Astrocyte (in vitro differentiated cells and primary cell): ENCODE results near the gene INPP5J. TPM values are rescaled to one million over a fixed set of nuclear protein-coding genes. Genes with fewer than 3 reads are reported as not detected.

Source experiments
- DNase-seq: peaks from one replicate; pipeline ENCODE4 v3.0.0-alpha.2; 2010; ENCODE audit warnings: low read depth
- FAIRE-seq: peaks from 2 replicates; lab custom pipeline; 2011; peaks lifted over from hg19 to GRCh38; lab: Jason Lieb, UNC
- H2AFZ ChIP-seq: 2 replicates; pipeline ENCODE4 v1.6.0; 2012; ENCODE audit warnings: low read depth, low read length, inconsistent platforms
- H3K27ac ChIP-seq: 2 replicates; pipeline ENCODE4 v1.5.1; 2011; ENCODE audit warnings: low read depth, low read length, inconsistent platforms
- H3K27me3 ChIP-seq: 2 replicates; pipeline ENCODE4 v1.6.0; 2011; ENCODE audit warnings: low read length, inconsistent platforms; ENCODE audit not compliant: insufficient read depth
- H3K36me3 ChIP-seq: 2 replicates; pipeline ENCODE4 v1.5.1; 2011; ENCODE audit warnings: low read length, inconsistent platforms; ENCODE audit not compliant: insufficient read depth
- H3K4me1 ChIP-seq: 2 replicates; pipeline ENCODE4 v1.5.1; 2011; ENCODE audit warnings: low read length, inconsistent platforms; ENCODE audit not compliant: insufficient read depth
- H3K4me2 ChIP-seq: 2 replicates; pipeline ENCODE4 v1.6.0; 2012; ENCODE audit warnings: low read length, inconsistent platforms
- H3K4me3 ChIP-seq: 2 replicates; pipeline ENCODE4 v1.5.1; 2011; ENCODE audit warnings: low read depth, mild to moderate bottlenecking, low read length, inconsistent platforms; ENCODE audit not compliant: insufficient read depth
- H3K79me2 ChIP-seq: 2 replicates; pipeline ENCODE4 v1.6.0; 2012; ENCODE audit warnings: mild to moderate bottlenecking, low read length, inconsistent platforms; ENCODE audit not compliant: insufficient read depth
- H3K9ac ChIP-seq: 2 replicates; pipeline ENCODE4 v1.6.0; 2012; ENCODE audit warnings: mild to moderate bottlenecking, low read length, inconsistent platforms
- H3K9me3 ChIP-seq: 2 replicates; pipeline ENCODE4 v1.5.1; 2012; ENCODE audit warnings: low read depth, mild to moderate bottlenecking, low read length, inconsistent platforms; ENCODE audit not compliant: insufficient read depth
- H4K20me1 ChIP-seq: 2 replicates; pipeline ENCODE4 v1.6.0; 2012; ENCODE audit warnings: low read length, inconsistent platforms; ENCODE audit not compliant: insufficient read depth
- H3K27ac Mint-ChIP-seq: one replicate; pipeline ENCODE4 v1.8.0; 2021; ENCODE audit warnings: mild to moderate bottlenecking, mixed read lengths; ENCODE audit not compliant: unreplicated experiment
- H3K27me3 Mint-ChIP-seq: one replicate; pipeline ENCODE4 v1.8.0; 2021; ENCODE audit warnings: low read depth, mixed read lengths; ENCODE audit not compliant: unreplicated experiment
- H3K36me3 Mint-ChIP-seq: one replicate; pipeline ENCODE4 v1.8.0; 2021; ENCODE audit warnings: low read depth, mixed read lengths; ENCODE audit not compliant: unreplicated experiment
- H3K4me1 Mint-ChIP-seq: one replicate; pipeline ENCODE4 v1.8.0; 2021; ENCODE audit warnings: low read depth, mixed read lengths; ENCODE audit not compliant: unreplicated experiment
- H3K4me3 Mint-ChIP-seq: one replicate; pipeline ENCODE4 v1.8.0; 2021; ENCODE audit warnings: mild to moderate bottlenecking, moderate library complexity, mixed read lengths; ENCODE audit not compliant: unreplicated experiment
- H3K9me3 Mint-ChIP-seq: one replicate; pipeline ENCODE4 v1.8.0; 2021; ENCODE audit warnings: mild to moderate bottlenecking, mixed read lengths; ENCODE audit not compliant: unreplicated experiment
- EZH2 ChIP-seq: IDR thresholded peaks from 2 replicates; pipeline ENCODE4 v1.6.1; 2012; ENCODE audit warnings: mild to moderate bottlenecking, low read length, inconsistent platforms; ENCODE audit not compliant: insufficient read depth
- total RNA-seq: library from RNA; stranded (reverse); gene quantifications from 2 replicates; pipeline ENCODE4 v1.2.1, GENCODE V29; 2021
- TF ChIP-seq, protein P1 (sequence below): IDR thresholded peaks from 2 replicates; pipeline ENCODE4 v1.5.1; 2011; ENCODE audit warnings: low read depth, mild to moderate bottlenecking, inconsistent platforms, low read length, moderate library complexity; ENCODE audit not compliant: insufficient read depth

INPP5J gene
- total RNA-seq, 1 donor from 2014 or later = 3.0 TPM

DNA sequence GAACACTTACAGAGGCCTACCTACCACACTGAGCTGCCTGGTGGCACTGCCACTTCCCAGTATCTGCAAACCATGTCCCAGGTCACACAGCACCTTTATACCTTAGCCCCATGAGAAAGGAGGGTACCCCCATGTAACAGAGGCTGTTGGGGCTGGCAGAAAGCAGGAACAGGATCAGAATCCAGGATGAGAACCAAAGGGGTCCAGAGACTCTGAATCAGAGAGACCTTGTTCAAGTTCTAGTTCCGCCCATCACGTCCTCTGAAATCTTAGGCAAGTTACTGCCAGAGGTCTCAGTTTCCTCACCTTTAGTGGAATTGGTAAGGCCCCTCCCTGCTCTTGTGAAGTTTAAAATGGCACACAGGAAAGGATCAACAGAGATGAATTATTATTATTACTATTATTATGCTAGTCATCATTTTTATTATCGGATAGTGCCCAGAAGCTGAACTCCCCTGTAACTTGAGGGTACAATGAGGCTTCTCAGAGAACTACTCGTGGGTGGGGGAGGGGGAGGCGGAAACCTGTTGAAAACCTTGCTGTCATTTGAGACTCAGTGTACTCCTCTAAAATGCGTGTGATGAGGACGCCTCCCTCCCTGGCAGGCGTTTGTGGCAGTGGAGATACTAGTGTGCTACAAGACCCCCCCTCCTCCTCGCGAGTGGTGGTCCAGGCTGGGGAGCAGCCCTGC lies 24.7 kb upstream of the INPP5J start:
- Histone ChIP-seq H3K4me3 (no peak overlapping the region), H2AFZ (no peak overlapping the region), H3K27ac (no peak overlapping the region), H3K27me3 (no peaks in the 10 kb centered on the region), H3K4me1 (peaks cover 9% of the 10 kb centered on the region), H4K20me1 (peaks cover 63% of the 10 kb centered on the region), H3K36me3 (peaks cover 41% of the 10 kb centered on the region), H3K9me3 (no peaks in the 10 kb centered on the region), H3K9ac (no peak overlapping the region), H3K79me2 (no peaks in the 10 kb centered on the region), H3K4me2 (no peak overlapping the region)
- Mint-ChIP-seq H3K27ac (no peak overlapping the region), H3K4me1 (peaks cover 16% of the 10 kb centered on the region), H3K9me3 (no peaks in the 10 kb centered on the region), H3K4me3 (no peak overlapping the region), H3K36me3 (peaks cover 28% of the 10 kb centered on the region), H3K27me3 (no peaks in the 10 kb centered on the region)
- FAIRE-seq (no peak), DNase-seq (no peak)
- TF ChIP-seq EZH2 = no peak
- TF ChIP-seq, protein P1, sequence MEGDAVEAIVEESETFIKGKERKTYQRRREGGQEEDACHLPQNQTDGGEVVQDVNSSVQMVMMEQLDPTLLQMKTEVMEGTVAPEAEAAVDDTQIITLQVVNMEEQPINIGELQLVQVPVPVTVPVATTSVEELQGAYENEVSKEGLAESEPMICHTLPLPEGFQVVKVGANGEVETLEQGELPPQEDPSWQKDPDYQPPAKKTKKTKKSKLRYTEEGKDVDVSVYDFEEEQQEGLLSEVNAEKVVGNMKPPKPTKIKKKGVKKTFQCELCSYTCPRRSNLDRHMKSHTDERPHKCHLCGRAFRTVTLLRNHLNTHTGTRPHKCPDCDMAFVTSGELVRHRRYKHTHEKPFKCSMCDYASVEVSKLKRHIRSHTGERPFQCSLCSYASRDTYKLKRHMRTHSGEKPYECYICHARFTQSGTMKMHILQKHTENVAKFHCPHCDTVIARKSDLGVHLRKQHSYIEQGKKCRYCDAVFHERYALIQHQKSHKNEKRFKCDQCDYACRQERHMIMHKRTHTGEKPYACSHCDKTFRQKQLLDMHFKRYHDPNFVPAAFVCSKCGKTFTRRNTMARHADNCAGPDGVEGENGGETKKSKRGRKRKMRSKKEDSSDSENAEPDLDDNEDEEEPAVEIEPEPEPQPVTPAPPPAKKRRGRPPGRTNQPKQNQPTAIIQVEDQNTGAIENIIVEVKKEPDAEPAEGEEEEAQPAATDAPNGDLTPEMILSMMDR = no peak

DNA sequence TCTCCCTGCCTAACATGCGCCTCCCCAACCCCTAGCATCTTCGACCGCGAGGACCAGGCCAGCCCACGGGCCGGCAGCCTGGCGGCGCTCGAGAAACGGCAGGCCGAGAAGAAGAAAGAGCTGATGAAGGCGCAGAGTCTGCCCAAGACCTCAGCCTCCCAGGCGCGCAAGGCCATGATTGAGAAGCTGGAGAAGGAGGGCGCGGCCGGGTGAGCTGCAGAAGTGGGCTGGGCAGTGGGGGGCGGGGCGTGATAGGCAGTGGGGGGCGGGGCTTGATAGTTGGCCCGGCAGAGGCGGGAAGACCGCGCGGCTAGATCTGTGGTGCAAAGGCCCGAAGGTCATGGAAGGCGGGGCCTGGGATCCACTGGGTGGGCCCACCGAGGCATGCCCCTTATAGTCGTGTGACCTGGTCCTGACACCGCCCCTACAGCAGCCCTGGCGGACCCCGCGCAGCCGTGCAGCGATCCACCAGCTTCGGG lies 24.1 kb upstream of the INPP5J start:
- no peaks in the 10 kb centered on the region for H3K9me3 ChIP-seq
- no peak for FAIRE-seq
- H3K4me1 ChIP-seq = peaks cover 9% of the 10 kb centered on the region
- no peak overlapping the region for H2AFZ ChIP-seq
- H3K4me1 Mint-ChIP-seq = peaks cover 19% of the 10 kb centered on the region
- H3K36me3 Mint-ChIP-seq = peaks cover 28% of the 10 kb centered on the region
- no peak for DNase-seq
- H3K27ac Mint-ChIP-seq = no peak overlapping the region
- H4K20me1 ChIP-seq = peaks cover 69% of the 10 kb centered on the region
- H3K79me2 ChIP-seq = peaks cover 3% of the 10 kb centered on the region
- H3K4me3 ChIP-seq = no peak overlapping the region
- no peak overlapping the region for H3K9ac ChIP-seq
- no peak overlapping the region for H3K4me2 ChIP-seq
- no peaks in the 10 kb centered on the region for H3K27me3 Mint-ChIP-seq
- H3K27ac ChIP-seq = no peak overlapping the region
- TF ChIP-seq, protein P1 = no peak
- TF ChIP-seq EZH2 = no peak
- no peaks in the 10 kb centered on the region for H3K27me3 ChIP-seq
- no peak overlapping the region for H3K4me3 Mint-ChIP-seq
- no peaks in the 10 kb centered on the region for H3K9me3 Mint-ChIP-seq
- H3K36me3 ChIP-seq = peaks cover 45% of the 10 kb centered on the region

DNA sequence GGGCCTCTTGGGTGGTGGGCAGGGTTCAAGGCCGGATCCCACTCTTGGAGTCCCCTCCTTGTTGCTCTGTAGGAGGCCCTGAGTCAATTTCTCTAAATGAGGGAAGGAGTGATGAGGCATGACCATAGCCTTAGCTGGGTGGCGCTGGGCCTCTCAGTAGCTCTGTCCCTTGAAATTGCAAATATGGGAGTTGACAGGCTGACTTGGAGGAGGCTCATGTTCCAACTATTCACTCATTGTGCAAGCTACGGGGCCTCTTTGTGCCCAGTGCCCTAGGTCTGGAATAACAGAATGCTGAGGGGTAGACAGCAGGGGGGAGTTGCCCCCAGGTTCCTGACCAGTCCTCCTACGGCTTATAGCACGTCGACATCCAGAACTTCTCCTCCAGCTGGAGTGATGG lies 23.4 kb upstream of the INPP5J start:
- H3K4me3 Mint-ChIP-seq = no peak overlapping the region
- Histone ChIP-seq H3K27me3 (no peaks in the 10 kb centered on the region), H3K4me1 (peaks cover 11% of the 10 kb centered on the region), H3K36me3 (peaks cover 46% of the 10 kb centered on the region), H4K20me1 (peaks cover 69% of the 10 kb centered on the region), H2AFZ (no peak overlapping the region), H3K9me3 (no peaks in the 10 kb centered on the region), H3K27ac (no peak overlapping the region), H3K9ac (no peak overlapping the region), H3K4me2 (no peak overlapping the region), H3K79me2 (peaks cover 4% of the 10 kb centered on the region), H3K4me3 (no peak overlapping the region)
- no peak for FAIRE-seq
- peaks cover 25% of the 10 kb centered on the region for H3K36me3 Mint-ChIP-seq
- H3K4me1 Mint-ChIP-seq = peaks cover 21% of the 10 kb centered on the region
- TF ChIP-seq, protein P1 = no peak
- TF ChIP-seq EZH2 = no peak
- DNase-seq = no peak
- no peak overlapping the region for H3K27ac Mint-ChIP-seq
- no peaks in the 10 kb centered on the region for H3K9me3 Mint-ChIP-seq
- no peaks in the 10 kb centered on the region for H3K27me3 Mint-ChIP-seq
